HG03039 (cell line): Measurements from ENCODE around the gene SEC14L1.
A peak's percentile ranks its signal among the peaks of the same experiment; 100 is the strongest.
"Not testable (repeated sequence)": the region's sequence is repeated elsewhere in the genome, so short reads cannot be mapped to it uniquely, and the experiment has no call there.

Experiments used
- ATAC-seq: cut with Tn5 transposase; IDR thresholded peaks from one replicate; pipeline ENCODE4 v1.9.1; 2021; ENCODE audit warnings: mild to moderate bottlenecking, moderate library complexity; ENCODE audit not compliant: unreplicated experiment

SEC14L1 gene

GRCh38 chr17:77140166-77140877 lies 447 bp upstream of the SEC14L1 start:
- peak; percentile 74 for ATAC-seq

- no peak for ATAC-seq
Observed at GRCh38 chr17:77141846-77142449, 1.2 kb downstream of the SEC14L1 start.

GRCh38 chr17:77142689-77143088 lies 1.9 kb downstream of the SEC14L1 start:
- ATAC-seq = no peak

GRCh38 chr17:77143306-77143705 lies 2.5 kb downstream of the SEC14L1 start:
- ATAC-seq = no peak

- no peak for ATAC-seq
Observed at GRCh38 chr17:77144227-77144626, 3.5 kb downstream of the SEC14L1 start.

GRCh38 chr17:77145224-77145611 lies 4.4 kb downstream of the SEC14L1 start:
- ATAC-seq = no peak

GRCh38 chr17:77145612-77146245 lies 5.0 kb downstream of the SEC14L1 start:
- no peak for ATAC-seq

GRCh38 chr17:77146246-77146632 lies 5.5 kb downstream of the SEC14L1 start:
- ATAC-seq = no peak

- no peak for ATAC-seq
Observed at GRCh38 chr17:77146882-77147281, 6.1 kb downstream of the SEC14L1 start.

GRCh38 chr17:77147357-77147801 lies 6.6 kb downstream of the SEC14L1 start:
- ATAC-seq = peak; percentile 38

GRCh38 chr17:77148077-77148939 lies 7.5 kb downstream of the SEC14L1 start:
- ATAC-seq = no peak

GRCh38 chr17:77148940-77149510 lies 8.3 kb downstream of the SEC14L1 start:
- no peak for ATAC-seq

GRCh38 chr17:77150196-77150595 lies 9.4 kb downstream of the SEC14L1 start:
- ATAC-seq = no peak

GRCh38 chr17:77151186-77151585 lies 10.4 kb downstream of the SEC14L1 start:
- no peak for ATAC-seq

GRCh38 chr17:77152056-77152455 lies 11.3 kb downstream of the SEC14L1 start:
- not testable (repeated sequence) for ATAC-seq

- ATAC-seq = no peak
Observed at GRCh38 chr17:77153472-77153871, 12.7 kb downstream of the SEC14L1 start.

GRCh38 chr17:77153999-77154586 lies 13.3 kb downstream of the SEC14L1 start:
- no peak for ATAC-seq

GRCh38 chr17:77155125-77155524 lies 14.4 kb downstream of the SEC14L1 start:
- ATAC-seq = no peak

GRCh38 chr17:77157766-77158165 lies 17.0 kb downstream of the SEC14L1 start:
- not testable (repeated sequence) for ATAC-seq

- ATAC-seq = no peak
Observed at GRCh38 chr17:77160091-77160874, 19.5 kb downstream of the SEC14L1 start.
